Osteoblast (primary cell): ENCODE data around the gene MTARC1. TPM values are rescaled to one million over a fixed set of nuclear protein-coding genes. Genes with fewer than 3 reads are reported as not detected.

ENCODE experiments used
- DNase-seq: peaks from one replicate; pipeline ENCODE4 v3.0.0; 2011; ENCODE audit warnings: low spot score, mixed read lengths; ENCODE audit not compliant: insufficient read length; ENCODE audit errors: missing footprints
- H2AFZ ChIP-seq: 2 replicates; pipeline ENCODE4 v1.6.0; 2011; ENCODE audit warnings: mild to moderate bottlenecking, low read length
- H3K27ac ChIP-seq: 2 replicates; pipeline ENCODE4 v1.5.1; 2011; ENCODE audit warnings: mild to moderate bottlenecking, low read depth, low read length, moderate library complexity
- H3K27me3 ChIP-seq: 2 replicates; pipeline ENCODE4 v1.6.0; 2012; ENCODE audit warnings: mild to moderate bottlenecking, control low read depth, inconsistent platforms, low read length, moderate library complexity; ENCODE audit not compliant: insufficient read depth
- H3K36me3 ChIP-seq: 2 replicates; pipeline ENCODE4 v1.5.1; 2011; ENCODE audit warnings: mild to moderate bottlenecking, low read length, control low read depth, moderate library complexity; ENCODE audit not compliant: insufficient read depth
- H3K4me1 ChIP-seq: 2 replicates; pipeline ENCODE4 v1.5.1; 2011; ENCODE audit warnings: mild to moderate bottlenecking, low read length, control low read depth, moderate library complexity; ENCODE audit not compliant: insufficient read depth
- H3K4me2 ChIP-seq: 2 replicates; pipeline ENCODE4 v1.6.0; 2011; ENCODE audit warnings: mild to moderate bottlenecking, low read length; ENCODE audit not compliant: insufficient read depth
- H3K4me3 ChIP-seq: fragments of 200-600 bp; sonication (generic); 3 replicates; pipeline ENCODE4 v1.5.1; 2012; ENCODE audit warnings: mild to moderate bottlenecking, low read length, inconsistent platforms; ENCODE audit not compliant: insufficient read depth
- H3K79me2 ChIP-seq: 2 replicates; pipeline ENCODE4 v1.6.0; 2012; ENCODE audit warnings: mild to moderate bottlenecking, low read length, control low read depth, inconsistent platforms; ENCODE audit not compliant: insufficient read depth
- H3K9me3 ChIP-seq: 2 replicates; pipeline ENCODE4 v1.5.1; 2011; ENCODE audit warnings: low read depth, low read length, control low read depth
- H4K20me1 ChIP-seq: 2 replicates; pipeline ENCODE4 v1.6.0; 2012; ENCODE audit warnings: mild to moderate bottlenecking, low read length, control low read depth; ENCODE audit not compliant: insufficient read depth
- total RNA-seq: library from RNA; depleted of rRNA; stranded (reverse); fragments of >200 nt; gene quantifications from 2 replicates; pipeline ENCODE4 v1.2.3, GENCODE V29; 2012
- TF ChIP-seq, protein P1 (sequence below): IDR thresholded peaks from 2 replicates; pipeline ENCODE4 v1.5.1; 2011; ENCODE audit warnings: mild to moderate bottlenecking, low read depth, low read length, moderate library complexity; ENCODE audit errors: extremely low read depth

MTARC1 gene
- total RNA-seq, 1 donor: 2.9 TPM

DNA sequence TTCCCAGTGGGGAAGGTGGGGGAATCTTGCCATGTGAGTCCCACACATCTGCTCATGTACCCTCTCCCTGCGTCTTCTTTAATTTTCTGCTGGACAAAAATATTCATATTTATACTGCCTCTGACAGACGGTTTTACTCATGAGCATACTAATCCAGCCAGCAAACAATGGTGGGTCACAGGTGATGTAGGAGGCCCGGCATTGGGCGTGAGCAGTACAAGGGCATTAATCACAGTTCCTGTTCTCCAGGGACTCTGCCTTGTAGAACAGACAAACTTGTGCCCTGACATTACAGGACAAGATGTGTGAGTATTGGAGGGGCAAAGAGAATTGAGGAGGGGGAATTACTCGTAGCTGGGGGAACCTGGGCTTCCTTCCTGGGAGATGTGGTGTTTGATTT lies 25.0 kb downstream of the MTARC1 start:
- Histone ChIP-seq H4K20me1 (no peaks in the 10 kb centered on the region), H2AFZ (no peak overlapping the region), H3K27ac (no peak overlapping the region), H3K79me2 (no peaks in the 10 kb centered on the region), H3K36me3 (no peaks in the 10 kb centered on the region), H3K9me3 (no peaks in the 10 kb centered on the region), H3K27me3 (no peaks in the 10 kb centered on the region), H3K4me3 (no peak overlapping the region), H3K4me2 (no peak overlapping the region), H3K4me1 (peaks cover 2% of the 10 kb centered on the region)
- TF ChIP-seq, protein P1, sequence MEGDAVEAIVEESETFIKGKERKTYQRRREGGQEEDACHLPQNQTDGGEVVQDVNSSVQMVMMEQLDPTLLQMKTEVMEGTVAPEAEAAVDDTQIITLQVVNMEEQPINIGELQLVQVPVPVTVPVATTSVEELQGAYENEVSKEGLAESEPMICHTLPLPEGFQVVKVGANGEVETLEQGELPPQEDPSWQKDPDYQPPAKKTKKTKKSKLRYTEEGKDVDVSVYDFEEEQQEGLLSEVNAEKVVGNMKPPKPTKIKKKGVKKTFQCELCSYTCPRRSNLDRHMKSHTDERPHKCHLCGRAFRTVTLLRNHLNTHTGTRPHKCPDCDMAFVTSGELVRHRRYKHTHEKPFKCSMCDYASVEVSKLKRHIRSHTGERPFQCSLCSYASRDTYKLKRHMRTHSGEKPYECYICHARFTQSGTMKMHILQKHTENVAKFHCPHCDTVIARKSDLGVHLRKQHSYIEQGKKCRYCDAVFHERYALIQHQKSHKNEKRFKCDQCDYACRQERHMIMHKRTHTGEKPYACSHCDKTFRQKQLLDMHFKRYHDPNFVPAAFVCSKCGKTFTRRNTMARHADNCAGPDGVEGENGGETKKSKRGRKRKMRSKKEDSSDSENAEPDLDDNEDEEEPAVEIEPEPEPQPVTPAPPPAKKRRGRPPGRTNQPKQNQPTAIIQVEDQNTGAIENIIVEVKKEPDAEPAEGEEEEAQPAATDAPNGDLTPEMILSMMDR: no peak
- DNase-seq: no peak

DNA sequence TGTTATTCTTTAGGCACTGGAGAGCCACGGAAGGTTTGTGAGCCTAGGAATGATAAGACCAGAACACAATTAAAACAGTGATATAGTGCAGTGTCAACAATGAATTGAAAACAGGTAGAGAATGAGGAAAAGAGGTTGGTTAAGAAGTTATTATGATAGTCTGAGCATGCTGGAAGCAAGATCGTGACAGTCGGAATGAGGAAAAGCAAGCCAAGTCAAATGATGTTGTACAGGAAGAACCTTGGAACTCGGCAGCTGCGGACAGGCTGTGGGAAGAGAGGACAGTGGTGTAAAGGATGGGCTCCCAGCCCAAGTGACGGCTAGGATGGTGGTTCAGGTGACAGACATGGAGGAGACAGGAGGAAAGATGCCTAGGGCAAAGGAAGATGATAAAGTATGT lies 25.6 kb downstream of the MTARC1 start:
- Histone ChIP-seq H3K36me3 (no peaks in the 10 kb centered on the region), H3K4me1 (peaks cover 2% of the 10 kb centered on the region), H3K27ac (no peak overlapping the region), H2AFZ (no peak overlapping the region), H3K9me3 (no peaks in the 10 kb centered on the region), H4K20me1 (no peaks in the 10 kb centered on the region), H3K4me2 (no peak overlapping the region), H3K79me2 (no peaks in the 10 kb centered on the region), H3K27me3 (no peaks in the 10 kb centered on the region), H3K4me3 (no peak overlapping the region)
- no peak for DNase-seq
- TF ChIP-seq, protein P1: no peak

DNA sequence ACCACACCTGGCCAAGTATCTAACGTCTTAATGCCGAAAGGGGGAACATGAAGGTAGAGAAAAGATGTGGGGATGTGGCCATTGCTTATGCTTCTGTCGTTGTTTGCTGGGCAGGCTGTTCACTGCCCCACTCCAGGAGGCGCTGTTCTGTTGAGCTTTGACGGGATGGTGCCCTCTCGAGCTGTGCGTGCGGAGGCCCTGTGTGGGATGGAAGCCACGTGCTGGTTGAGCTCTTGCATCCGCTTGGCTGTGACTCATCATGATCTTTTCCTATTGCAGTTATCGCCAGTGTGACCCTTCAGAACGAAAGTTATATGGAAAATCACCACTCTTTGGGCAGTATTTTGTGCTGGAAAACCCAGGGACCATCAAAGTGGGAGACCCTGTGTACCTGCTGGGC lies 26.3 kb downstream of the MTARC1 start:
- no peaks in the 10 kb centered on the region for H3K27me3 ChIP-seq

DNA sequence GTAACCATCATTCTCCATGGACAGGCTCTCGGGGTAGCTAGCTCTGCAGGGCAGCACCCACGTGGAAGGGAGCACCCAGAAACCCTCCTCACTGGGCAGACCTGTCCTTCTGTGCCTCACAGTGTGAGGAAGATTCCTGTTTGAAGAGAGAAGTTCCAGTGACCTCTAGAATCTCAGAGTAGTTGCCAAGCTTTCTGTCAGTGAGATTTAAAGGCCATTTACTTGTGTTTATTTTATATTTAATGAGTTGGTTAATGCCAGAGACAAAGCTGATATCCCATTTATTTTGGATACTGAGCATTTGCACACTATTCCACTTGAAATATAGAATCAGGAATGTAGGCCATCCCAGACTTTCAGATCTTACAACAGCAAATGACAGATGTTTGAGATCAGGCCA lies 28.7 kb downstream of the MTARC1 start:
- Histone ChIP-seq H3K27ac (no peak overlapping the region), H2AFZ (no peak overlapping the region), H3K36me3 (no peaks in the 10 kb centered on the region), H3K79me2 (no peaks in the 10 kb centered on the region), H3K4me2 (no peak overlapping the region), H3K4me1 (peaks cover 24% of the 10 kb centered on the region), H3K27me3 (no peaks in the 10 kb centered on the region), H4K20me1 (no peaks in the 10 kb centered on the region), H3K9me3 (no peaks in the 10 kb centered on the region), H3K4me3 (no peak overlapping the region)
- TF ChIP-seq, protein P1: no peak
- DNase-seq: no peak

More for the DNA sequence above, 26.3 kb downstream of the MTARC1 start:
- no peaks in the 10 kb centered on the region for H4K20me1 ChIP-seq
- H3K79me2 ChIP-seq: no peaks in the 10 kb centered on the region
- H3K4me2 ChIP-seq: no peak overlapping the region
- DNase-seq: no peak
- TF ChIP-seq, protein P1: no peak
- H3K36me3 ChIP-seq: no peaks in the 10 kb centered on the region
- H3K27ac ChIP-seq: no peak overlapping the region
- H3K9me3 ChIP-seq: no peaks in the 10 kb centered on the region
- H3K4me1 ChIP-seq: peaks cover 4% of the 10 kb centered on the region
- H3K4me3 ChIP-seq: no peak overlapping the region
- H2AFZ ChIP-seq: no peak overlapping the region
